ENCODE data around the gene BEX4.

DNA sequence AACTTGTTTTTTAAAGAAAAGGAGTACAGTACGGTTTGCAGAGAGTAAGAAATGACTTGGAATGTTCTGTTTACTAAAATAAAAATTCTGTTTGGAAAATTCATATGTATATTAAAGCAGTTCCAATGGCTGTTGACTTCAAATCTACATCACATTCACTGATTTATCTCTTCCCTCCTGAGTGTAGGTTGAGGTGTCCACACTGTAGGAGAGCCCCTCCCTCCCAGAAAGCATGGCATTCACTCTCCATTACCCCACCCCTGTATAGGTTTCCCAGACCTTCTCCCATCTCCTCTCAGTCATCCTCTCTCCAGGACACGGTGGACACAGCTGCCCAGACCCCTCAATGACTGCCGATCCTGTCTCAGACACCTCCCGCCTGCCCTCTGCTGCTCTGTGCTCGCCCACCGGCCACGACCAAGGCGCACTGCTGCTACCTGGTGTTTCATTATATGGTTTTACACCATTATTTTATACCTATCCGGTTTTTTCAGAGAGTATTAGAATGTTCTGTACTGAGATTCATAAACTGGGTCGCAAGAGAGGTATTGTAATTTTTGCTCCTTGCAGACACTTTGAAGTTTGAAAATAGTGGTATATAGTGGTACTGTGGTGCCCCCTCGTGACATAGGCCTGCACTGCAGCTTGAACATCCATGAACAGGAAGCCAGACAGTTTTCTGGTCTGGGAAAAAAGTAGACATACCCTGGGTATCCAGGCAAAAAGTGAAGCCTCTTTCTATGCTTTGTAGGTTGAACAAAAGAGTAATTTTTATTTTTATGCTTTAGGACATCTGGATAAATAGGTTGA, 38.8 kb upstream of the BEX4 start:
- TF ChIP-seq, protein P1, sequence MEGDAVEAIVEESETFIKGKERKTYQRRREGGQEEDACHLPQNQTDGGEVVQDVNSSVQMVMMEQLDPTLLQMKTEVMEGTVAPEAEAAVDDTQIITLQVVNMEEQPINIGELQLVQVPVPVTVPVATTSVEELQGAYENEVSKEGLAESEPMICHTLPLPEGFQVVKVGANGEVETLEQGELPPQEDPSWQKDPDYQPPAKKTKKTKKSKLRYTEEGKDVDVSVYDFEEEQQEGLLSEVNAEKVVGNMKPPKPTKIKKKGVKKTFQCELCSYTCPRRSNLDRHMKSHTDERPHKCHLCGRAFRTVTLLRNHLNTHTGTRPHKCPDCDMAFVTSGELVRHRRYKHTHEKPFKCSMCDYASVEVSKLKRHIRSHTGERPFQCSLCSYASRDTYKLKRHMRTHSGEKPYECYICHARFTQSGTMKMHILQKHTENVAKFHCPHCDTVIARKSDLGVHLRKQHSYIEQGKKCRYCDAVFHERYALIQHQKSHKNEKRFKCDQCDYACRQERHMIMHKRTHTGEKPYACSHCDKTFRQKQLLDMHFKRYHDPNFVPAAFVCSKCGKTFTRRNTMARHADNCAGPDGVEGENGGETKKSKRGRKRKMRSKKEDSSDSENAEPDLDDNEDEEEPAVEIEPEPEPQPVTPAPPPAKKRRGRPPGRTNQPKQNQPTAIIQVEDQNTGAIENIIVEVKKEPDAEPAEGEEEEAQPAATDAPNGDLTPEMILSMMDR (IDR thresholded peaks at IDR 0.05): peak; percentile 50 to 76 (median 66)
- no peak for TF ChIP-seq POLR2A (IDR thresholded peaks at IDR 0.05)
